ENCODE measurements around the gene FBXO21. TPM values are rescaled to one million over a fixed set of nuclear protein-coding genes. Genes with fewer than 3 reads are reported as not detected.

The FBXO21 gene
- polyA plus RNA-seq, 3 donors = 7.7 to 19.1 (median 17.2) TPM

DNA sequence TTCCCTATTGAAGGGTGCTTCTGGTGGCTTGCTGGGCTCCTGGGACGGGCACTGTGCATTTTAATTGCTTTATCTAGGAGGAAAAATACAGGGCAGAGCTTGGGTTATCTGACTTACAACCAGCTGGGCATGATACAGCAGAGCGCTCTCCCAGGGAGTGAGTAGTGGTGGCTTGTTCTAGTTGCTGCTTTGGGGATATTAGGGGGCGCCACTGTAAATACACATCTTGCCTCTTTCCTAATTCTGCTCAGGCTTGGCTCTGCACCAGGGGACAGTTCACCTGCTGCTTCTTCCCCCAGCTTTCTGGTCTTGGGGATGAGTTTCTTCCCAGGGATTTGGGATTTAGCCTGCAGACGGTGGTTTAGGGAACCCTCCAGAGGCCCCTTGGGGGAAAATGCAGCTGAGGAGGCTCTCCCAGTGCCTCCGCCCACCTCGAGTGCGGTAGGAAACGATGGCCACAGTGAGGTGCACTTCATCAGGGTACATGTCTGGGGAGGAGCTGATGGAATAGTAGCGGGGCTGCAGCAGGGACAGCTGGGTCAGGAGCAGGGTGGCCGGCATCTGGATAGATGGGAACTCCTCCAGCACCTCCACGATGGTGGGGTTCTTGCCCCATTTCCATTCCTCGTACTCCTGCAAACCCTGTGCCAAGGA lies 36.9 kb upstream of the FBXO21 start:
- intact Hi-C loops (cut with micrococcal nuclease) = no loop called here
- H3K4me1 ChIP-seq (ENCODE audit: control insufficient read depth in 1 of 2, insufficient read depth in 2 of 2, low read length in 2 of 2) = no peaks in the 10 kb centered on the region
- no peaks in the 10 kb centered on the region for H3K9me3 ChIP-seq (replicated peaks in 1 of 2; ENCODE audit: control insufficient read depth in 1 of 2, insufficient read depth in 1 of 2, low read length in 2 of 2)
- H3K9ac ChIP-seq (ENCODE audit: insufficient read depth, low read length, poor library complexity, severe bottlenecking) = no peak overlapping the region
- H3K27ac Mint-ChIP-seq = no peak overlapping the region
- H3K4me1 Mint-ChIP-seq = no peaks in the 10 kb centered on the region
- H3K79me2 ChIP-seq (ENCODE audit: insufficient read depth, low read length) = no peaks in the 10 kb centered on the region
- WGBS (ENCODE audit: insufficient coverage) = 32% methylated on average over 8 of the region's 12 CpGs
- no peak overlapping the region for H3K4me2 ChIP-seq (replicated peaks; ENCODE audit: extremely low read depth, low read length, poor library complexity, severe bottlenecking)
- H3K27ac ChIP-seq (ENCODE audit: low read depth in 1 of 2, low read length in 2 of 2) = no peak overlapping the region
- no peaks in the 10 kb centered on the region for H3K9me3 Mint-ChIP-seq
- DNase-seq = no peak
- H3K36me3 Mint-ChIP-seq = no peaks in the 10 kb centered on the region
- H3K4me3 Mint-ChIP-seq = no peak overlapping the region
- no peak overlapping the region for H3K4me3 ChIP-seq (replicated peaks in 1 of 3; ENCODE audit: low read depth in 2 of 3, low read length in 3 of 3)
- no peaks in the 10 kb centered on the region for H3K27me3 ChIP-seq (ENCODE audit: control insufficient read depth in 2 of 2, insufficient read depth in 2 of 2, low read length in 2 of 2)
- no peaks in the 10 kb centered on the region for H4K20me1 ChIP-seq (ENCODE audit: insufficient read depth, low read length)
- TF ChIP-seq, protein P1, sequence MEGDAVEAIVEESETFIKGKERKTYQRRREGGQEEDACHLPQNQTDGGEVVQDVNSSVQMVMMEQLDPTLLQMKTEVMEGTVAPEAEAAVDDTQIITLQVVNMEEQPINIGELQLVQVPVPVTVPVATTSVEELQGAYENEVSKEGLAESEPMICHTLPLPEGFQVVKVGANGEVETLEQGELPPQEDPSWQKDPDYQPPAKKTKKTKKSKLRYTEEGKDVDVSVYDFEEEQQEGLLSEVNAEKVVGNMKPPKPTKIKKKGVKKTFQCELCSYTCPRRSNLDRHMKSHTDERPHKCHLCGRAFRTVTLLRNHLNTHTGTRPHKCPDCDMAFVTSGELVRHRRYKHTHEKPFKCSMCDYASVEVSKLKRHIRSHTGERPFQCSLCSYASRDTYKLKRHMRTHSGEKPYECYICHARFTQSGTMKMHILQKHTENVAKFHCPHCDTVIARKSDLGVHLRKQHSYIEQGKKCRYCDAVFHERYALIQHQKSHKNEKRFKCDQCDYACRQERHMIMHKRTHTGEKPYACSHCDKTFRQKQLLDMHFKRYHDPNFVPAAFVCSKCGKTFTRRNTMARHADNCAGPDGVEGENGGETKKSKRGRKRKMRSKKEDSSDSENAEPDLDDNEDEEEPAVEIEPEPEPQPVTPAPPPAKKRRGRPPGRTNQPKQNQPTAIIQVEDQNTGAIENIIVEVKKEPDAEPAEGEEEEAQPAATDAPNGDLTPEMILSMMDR (IDR thresholded peaks at IDR 0.05) = no peak
- H2AFZ ChIP-seq (ENCODE audit: insufficient read depth, low read depth, low read length, poor library complexity, severe bottlenecking) = no peak overlapping the region
- H3K27me3 Mint-ChIP-seq (ENCODE audit: low read depth in 3 of 3) = peaks cover 6 to 15% (median 11%) of the 10 kb centered on the region in 3 donors
- no peaks in the 10 kb centered on the region for H3K36me3 ChIP-seq (replicated peaks in 1 of 2; ENCODE audit: control insufficient read depth in 1 of 2, insufficient read depth in 2 of 2, low read length in 2 of 2)

DNA sequence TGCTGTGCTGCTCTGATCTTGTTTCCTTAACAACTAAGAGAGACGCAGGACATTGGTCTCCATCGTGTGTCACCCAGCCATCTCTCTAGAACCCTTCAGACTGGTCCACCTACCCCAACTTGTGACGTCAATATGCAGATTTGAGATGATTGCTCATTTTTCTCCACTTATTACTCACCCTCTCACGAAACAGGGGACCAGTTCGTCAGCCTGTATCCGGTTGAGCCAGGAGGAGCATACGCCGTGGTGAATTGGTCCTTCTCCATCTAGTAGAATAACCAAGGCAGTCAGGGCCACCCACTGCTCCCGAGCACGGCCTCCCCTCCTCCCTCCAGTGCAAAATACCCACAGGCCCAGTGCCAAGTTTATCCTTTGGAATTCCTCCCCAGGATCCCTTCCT lies 36.2 kb upstream of the FBXO21 start:
- peaks cover 6 to 15% (median 9%) of the 10 kb centered on the region in 3 donors for H3K27me3 Mint-ChIP-seq (ENCODE audit: low read depth in 3 of 3)
- no peaks in the 10 kb centered on the region for H4K20me1 ChIP-seq (ENCODE audit: insufficient read depth, low read length)
- no peaks in the 10 kb centered on the region for H3K36me3 ChIP-seq (replicated peaks in 1 of 2; ENCODE audit: control insufficient read depth in 1 of 2, insufficient read depth in 2 of 2, low read length in 2 of 2)
- H3K4me1 Mint-ChIP-seq = no peaks in the 10 kb centered on the region
- H3K9me3 Mint-ChIP-seq = no peaks in the 10 kb centered on the region
- no peak for DNase-seq
- TF ChIP-seq, protein P1 (IDR thresholded peaks at IDR 0.05) = no peak
- no peaks in the 10 kb centered on the region for H3K79me2 ChIP-seq (ENCODE audit: insufficient read depth, low read length)
- H3K9ac ChIP-seq (ENCODE audit: insufficient read depth, low read length, poor library complexity, severe bottlenecking) = no peak overlapping the region
- H3K4me1 ChIP-seq (ENCODE audit: control insufficient read depth in 1 of 2, insufficient read depth in 2 of 2, low read length in 2 of 2) = no peaks in the 10 kb centered on the region
- no peak overlapping the region for H3K4me3 Mint-ChIP-seq
- no peaks in the 10 kb centered on the region for H3K27me3 ChIP-seq (ENCODE audit: control insufficient read depth in 2 of 2, insufficient read depth in 2 of 2, low read length in 2 of 2)
- H2AFZ ChIP-seq (ENCODE audit: insufficient read depth, low read depth, low read length, poor library complexity, severe bottlenecking) = no peak overlapping the region
- intact Hi-C loops (cut with micrococcal nuclease) = no loop called here
- H3K4me3 ChIP-seq (replicated peaks in 1 of 3; ENCODE audit: low read depth in 2 of 3, low read length in 3 of 3) = no peak overlapping the region
- no peak overlapping the region for H3K4me2 ChIP-seq (replicated peaks; ENCODE audit: extremely low read depth, low read length, poor library complexity, severe bottlenecking)
- H3K27ac Mint-ChIP-seq = no peak overlapping the region
- H3K36me3 Mint-ChIP-seq = no peaks in the 10 kb centered on the region
- no peaks in the 10 kb centered on the region for H3K9me3 ChIP-seq (replicated peaks in 1 of 2; ENCODE audit: control insufficient read depth in 1 of 2, insufficient read depth in 1 of 2, low read length in 2 of 2)
- WGBS (ENCODE audit: insufficient coverage) = 93% methylated on average over 8 of the region's 10 CpGs
- H3K27ac ChIP-seq (ENCODE audit: low read depth in 1 of 2, low read length in 2 of 2) = no peak overlapping the region
